Activated naive CD4-positive, alpha-beta T cell treated with anti-CD3 and anti-CD28 coated beads, Interleukin-2, amount 50 U/mL, for 24 hours (primary cell): ENCODE data around the gene PTPN3.
"Not testable (repeated sequence)": the region's sequence is repeated elsewhere in the genome, so short reads cannot be mapped to it uniquely, and the experiment has no call there.

ENCODE experiments used
- H3K27ac Mint-ChIP-seq: one replicate; pipeline ENCODE4 v1.8.0; 2021; ENCODE audit warnings: mild to moderate bottlenecking, mixed read lengths
- H3K27me3 Mint-ChIP-seq: one replicate; pipeline ENCODE4 v1.8.0; 2021; ENCODE audit warnings: mixed read lengths
- H3K36me3 Mint-ChIP-seq: one replicate; pipeline ENCODE4 v1.8.0; 2021; ENCODE audit warnings: mixed read lengths
- H3K4me1 Mint-ChIP-seq: one replicate; pipeline ENCODE4 v1.8.0; 2021; ENCODE audit warnings: mixed read lengths
- H3K4me3 Mint-ChIP-seq: one replicate; pipeline ENCODE4 v1.8.0; 2021; ENCODE audit warnings: mild to moderate bottlenecking, mixed read lengths
- H3K9me3 Mint-ChIP-seq: one replicate; pipeline ENCODE4 v1.8.0; 2021; ENCODE audit warnings: mixed read lengths

The PTPN3 gene

GRCh38 chr9:109383356-109383755 lies 114.8 kb downstream of the PTPN3 start:
- no peak overlapping the region for H3K4me3 Mint-ChIP-seq
- H3K36me3 Mint-ChIP-seq = no peaks in the 10 kb centered on the region
- peaks cover 5% of the 10 kb centered on the region for H3K27me3 Mint-ChIP-seq
- no peaks in the 10 kb centered on the region for H3K9me3 Mint-ChIP-seq
- H3K27ac Mint-ChIP-seq = no peak overlapping the region
- H3K4me1 Mint-ChIP-seq = no peaks in the 10 kb centered on the region

- no peak overlapping the region for H3K27ac Mint-ChIP-seq
Observed at GRCh38 chr9:109382585-109382984, 115.5 kb downstream of the PTPN3 start.

GRCh38 chr9:109382182-109382581 lies 115.9 kb downstream of the PTPN3 start:
- Mint-ChIP-seq H3K27ac (no peak overlapping the region), H3K27me3 (peaks cover 5% of the 10 kb centered on the region), H3K4me3 (no peak overlapping the region), H3K36me3 (no peaks in the 10 kb centered on the region), H3K4me1 (no peaks in the 10 kb centered on the region), H3K9me3 (no peaks in the 10 kb centered on the region)

More at GRCh38 chr9:109382585-109382984, 115.5 kb downstream of the PTPN3 start:
- Mint-ChIP-seq H3K9me3 (no peaks in the 10 kb centered on the region), H3K4me1 (no peaks in the 10 kb centered on the region), H3K27me3 (peaks cover 5% of the 10 kb centered on the region), H3K4me3 (no peak overlapping the region), H3K36me3 (no peaks in the 10 kb centered on the region)

- H3K9me3 Mint-ChIP-seq = no peaks in the 10 kb centered on the region
- H3K4me1 Mint-ChIP-seq = no peaks in the 10 kb centered on the region
- H3K27ac Mint-ChIP-seq = no peak overlapping the region
- H3K4me3 Mint-ChIP-seq = no peak overlapping the region
- peaks cover 5% of the 10 kb centered on the region for H3K27me3 Mint-ChIP-seq
- no peaks in the 10 kb centered on the region for H3K36me3 Mint-ChIP-seq
Observed at GRCh38 chr9:109381011-109381729, 116.9 kb downstream of the PTPN3 start.

- no peak overlapping the region for H3K4me3 Mint-ChIP-seq
- H3K27me3 Mint-ChIP-seq = peaks cover 3% of the 10 kb centered on the region
- H3K36me3 Mint-ChIP-seq = no peaks in the 10 kb centered on the region
- H3K9me3 Mint-ChIP-seq = no peaks in the 10 kb centered on the region
- no peaks in the 10 kb centered on the region for H3K4me1 Mint-ChIP-seq
- H3K27ac Mint-ChIP-seq = no peak overlapping the region
Observed at GRCh38 chr9:109379513-109379912, 118.6 kb downstream of the PTPN3 start.

GRCh38 chr9:109378316-109378715 lies 119.8 kb downstream of the PTPN3 start:
- Mint-ChIP-seq H3K9me3 (no peaks in the 10 kb centered on the region), H3K4me1 (no peaks in the 10 kb centered on the region), H3K27ac (no peak overlapping the region), H3K36me3 (no peaks in the 10 kb centered on the region), H3K27me3 (peaks cover 3% of the 10 kb centered on the region), H3K4me3 (no peak overlapping the region)

- H3K27ac Mint-ChIP-seq = no peak overlapping the region
- no peak overlapping the region for H3K4me3 Mint-ChIP-seq
- H3K4me1 Mint-ChIP-seq = no peaks in the 10 kb centered on the region
- no peaks in the 10 kb centered on the region for H3K9me3 Mint-ChIP-seq
- H3K27me3 Mint-ChIP-seq = no peaks in the 10 kb centered on the region
- no peaks in the 10 kb centered on the region for H3K36me3 Mint-ChIP-seq
Observed at GRCh38 chr9:109372246-109372645, 125.9 kb downstream of the PTPN3 start.

GRCh38 chr9:109371374-109371773 lies 126.7 kb downstream of the PTPN3 start:
- Mint-ChIP-seq H3K27me3 (no peaks in the 10 kb centered on the region), H3K27ac (no peak overlapping the region), H3K36me3 (no peaks in the 10 kb centered on the region)

GRCh38 chr9:109369285-109369684 lies 128.8 kb downstream of the PTPN3 start:
- no peak overlapping the region for H3K4me3 Mint-ChIP-seq
- H3K27me3 Mint-ChIP-seq = peaks cover 3% of the 10 kb centered on the region
- H3K4me1 Mint-ChIP-seq = no peaks in the 10 kb centered on the region
- H3K27ac Mint-ChIP-seq = no peak overlapping the region
- H3K9me3 Mint-ChIP-seq = no peaks in the 10 kb centered on the region
- no peaks in the 10 kb centered on the region for H3K36me3 Mint-ChIP-seq

More at GRCh38 chr9:109371374-109371773, 126.7 kb downstream of the PTPN3 start:
- Mint-ChIP-seq H3K4me3 (no peak overlapping the region), H3K9me3 (no peaks in the 10 kb centered on the region), H3K4me1 (no peaks in the 10 kb centered on the region)

GRCh38 chr9:109360771-109361170 lies 137.3 kb downstream of the PTPN3 start:
- Mint-ChIP-seq H3K4me3 (no peak overlapping the region), H3K4me1 (no peaks in the 10 kb centered on the region), H3K9me3 (no peaks in the 10 kb centered on the region), H3K27me3 (peaks cover 5% of the 10 kb centered on the region), H3K27ac (no peak overlapping the region), H3K36me3 (no peaks in the 10 kb centered on the region)

- H3K4me1 Mint-ChIP-seq = not testable (repeated sequence)
Observed at GRCh38 chr9:109358968-109359603, 139.0 kb downstream of the PTPN3 start.

GRCh38 chr9:109355564-109356297 lies 142.4 kb downstream of the PTPN3 start:
- H3K4me3 Mint-ChIP-seq = no peak overlapping the region
- H3K9me3 Mint-ChIP-seq = no peaks in the 10 kb centered on the region

More at GRCh38 chr9:109358968-109359603, 139.0 kb downstream of the PTPN3 start:
- not testable (repeated sequence) for H3K9me3 Mint-ChIP-seq, H3K27me3 Mint-ChIP-seq, H3K36me3 Mint-ChIP-seq, H3K4me3 Mint-ChIP-seq, H3K27ac Mint-ChIP-seq

GRCh38 chr9:109354190-109354589 lies 143.9 kb downstream of the PTPN3 start:
- H3K4me1 Mint-ChIP-seq = no peaks in the 10 kb centered on the region
- H3K4me3 Mint-ChIP-seq = no peak overlapping the region
- H3K27me3 Mint-ChIP-seq = peaks cover 4% of the 10 kb centered on the region
- H3K27ac Mint-ChIP-seq = no peak overlapping the region
- no peaks in the 10 kb centered on the region for H3K9me3 Mint-ChIP-seq
- no peaks in the 10 kb centered on the region for H3K36me3 Mint-ChIP-seq

More at GRCh38 chr9:109355564-109356297, 142.4 kb downstream of the PTPN3 start:
- H3K27ac Mint-ChIP-seq = no peak overlapping the region
- H3K27me3 Mint-ChIP-seq = peaks cover 6% of the 10 kb centered on the region
- H3K36me3 Mint-ChIP-seq = no peaks in the 10 kb centered on the region
- no peaks in the 10 kb centered on the region for H3K4me1 Mint-ChIP-seq

- no peaks in the 10 kb centered on the region for H3K9me3 Mint-ChIP-seq
- H3K4me3 Mint-ChIP-seq = no peak overlapping the region
- peaks cover 4% of the 10 kb centered on the region for H3K27me3 Mint-ChIP-seq
- H3K27ac Mint-ChIP-seq = peak overlapping the region; percentile 14
- H3K4me1 Mint-ChIP-seq = no peaks in the 10 kb centered on the region
- no peaks in the 10 kb centered on the region for H3K36me3 Mint-ChIP-seq
Observed at GRCh38 chr9:109351032-109351431, 147.1 kb downstream of the PTPN3 start.

- Mint-ChIP-seq H3K4me3 (no peak overlapping the region), H3K27ac (no peak overlapping the region), H3K9me3 (no peaks in the 10 kb centered on the region), H3K4me1 (no peaks in the 10 kb centered on the region), H3K36me3 (no peaks in the 10 kb centered on the region), H3K27me3 (peaks cover 1% of the 10 kb centered on the region)
Observed at GRCh38 chr9:109349421-109349846, 148.7 kb downstream of the PTPN3 start.

GRCh38 chr9:109346904-109347303 lies 151.2 kb downstream of the PTPN3 start:
- no peaks in the 10 kb centered on the region for H3K4me1 Mint-ChIP-seq
- no peak overlapping the region for H3K4me3 Mint-ChIP-seq
- H3K27ac Mint-ChIP-seq = no peak overlapping the region
- no peaks in the 10 kb centered on the region for H3K27me3 Mint-ChIP-seq
- no peaks in the 10 kb centered on the region for H3K36me3 Mint-ChIP-seq
- H3K9me3 Mint-ChIP-seq = no peaks in the 10 kb centered on the region
